Measurements from ENCODE around the gene AMN1.
A peak's percentile ranks its signal among the peaks of the same experiment; 100 is the strongest.
"Not testable (repeated sequence)": the region's sequence is repeated elsewhere in the genome, so short reads cannot be mapped to it uniquely, and the experiment has no call there.

AMN1 gene

DNA sequence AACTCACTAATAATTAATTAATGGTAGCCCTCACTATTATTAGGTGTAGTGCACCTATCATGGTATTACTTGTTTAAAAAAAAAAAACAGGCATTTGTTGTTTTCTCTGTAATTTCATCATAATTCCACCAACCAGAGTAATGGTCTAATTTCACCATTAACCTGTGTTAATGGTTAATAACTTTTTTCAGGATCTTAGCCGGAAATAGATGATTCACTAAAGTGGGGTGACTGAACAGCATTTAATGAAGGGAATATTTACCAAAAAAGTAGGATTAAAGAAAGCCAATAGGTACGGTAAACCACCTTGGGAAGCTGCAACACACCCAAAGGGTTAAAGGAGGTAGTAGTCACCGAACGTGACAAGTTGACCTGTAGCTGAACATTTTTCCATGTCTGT, 56.3 kb downstream of the AMN1 start:
- no peak for DNase-seq

DNA sequence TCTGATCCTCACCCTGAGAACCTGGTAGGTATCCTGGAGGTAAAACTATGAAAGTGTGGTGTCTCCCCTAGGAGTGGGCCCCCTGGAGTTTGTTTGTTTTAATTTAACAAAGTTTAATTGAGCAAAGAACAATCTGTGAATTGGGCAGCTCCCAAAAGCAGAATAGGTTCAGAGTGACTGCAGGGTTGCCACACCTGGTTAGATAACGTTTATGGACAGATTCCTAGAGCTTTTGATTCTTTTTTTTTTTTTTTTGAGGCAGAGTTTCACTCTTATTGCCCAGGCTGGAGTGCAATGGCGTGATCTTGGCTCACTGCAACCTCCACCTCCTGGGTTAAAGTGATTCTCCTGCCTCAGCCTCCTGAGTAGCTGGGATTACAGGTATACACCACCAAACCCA, 59.2 kb downstream of the AMN1 start:
- not testable (repeated sequence) for DNase-seq

DNA sequence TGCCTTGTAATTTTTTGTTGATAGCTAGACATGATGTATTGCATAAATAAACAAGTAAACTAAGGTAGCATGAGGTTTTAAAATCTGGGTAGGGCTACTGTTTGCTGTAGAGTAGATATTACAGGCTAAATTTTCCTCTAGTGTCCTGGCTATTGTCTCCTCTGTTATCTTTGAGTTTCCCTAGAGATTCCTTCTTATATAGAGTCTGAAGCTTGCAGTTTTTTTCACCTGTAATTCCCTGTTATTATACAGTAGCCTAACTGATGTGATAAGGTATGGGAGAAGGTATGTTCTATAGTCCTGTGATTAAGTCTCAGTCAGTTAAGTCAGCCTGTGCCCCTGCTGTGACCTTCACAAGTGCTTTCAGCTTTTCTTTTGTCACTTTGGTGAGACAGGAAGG, 59.8 kb downstream of the AMN1 start:
- no peak for DNase-seq

DNA sequence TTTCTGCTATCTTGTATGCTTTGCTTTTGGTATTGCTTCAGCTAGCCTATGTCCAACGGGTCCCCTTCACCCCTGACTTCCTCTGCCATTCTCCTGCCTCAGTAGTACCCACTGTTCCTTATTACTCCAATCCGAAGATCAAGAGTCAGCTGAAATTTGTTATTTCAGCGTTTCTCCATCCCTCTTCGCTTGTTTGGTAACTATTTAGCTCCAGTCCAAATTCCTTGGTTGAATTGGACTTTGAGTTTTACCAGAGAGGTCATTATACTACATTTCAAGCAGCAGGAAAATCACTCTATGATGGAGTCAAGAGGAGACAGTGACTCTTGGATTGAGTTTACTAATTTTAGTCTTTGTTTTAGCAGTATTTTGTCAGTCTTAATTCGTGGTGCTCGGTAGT, 64.8 kb downstream of the AMN1 start:
- DNase-seq, result no peak

DNA sequence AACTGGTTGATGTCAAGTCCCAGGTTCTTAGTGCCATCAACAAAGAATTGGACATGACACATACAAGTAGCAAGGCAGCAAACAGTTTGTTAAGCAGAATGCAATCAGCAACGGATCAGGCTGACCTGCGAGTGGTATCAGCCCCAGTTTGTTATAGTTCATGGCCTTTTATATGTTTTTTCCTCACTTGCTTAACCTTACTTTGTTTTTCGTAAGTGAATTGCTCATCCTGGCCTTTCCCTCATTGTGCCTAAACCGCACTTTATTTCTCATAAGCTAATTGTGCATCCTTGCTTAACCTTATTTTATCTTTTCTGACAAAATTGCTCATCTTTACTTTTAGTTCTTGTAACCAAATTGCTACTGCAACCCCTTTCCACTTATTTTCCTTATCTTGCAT, 65.2 kb downstream of the AMN1 start:
- peak; percentile 77 to 80 for DNase-seq

DNA sequence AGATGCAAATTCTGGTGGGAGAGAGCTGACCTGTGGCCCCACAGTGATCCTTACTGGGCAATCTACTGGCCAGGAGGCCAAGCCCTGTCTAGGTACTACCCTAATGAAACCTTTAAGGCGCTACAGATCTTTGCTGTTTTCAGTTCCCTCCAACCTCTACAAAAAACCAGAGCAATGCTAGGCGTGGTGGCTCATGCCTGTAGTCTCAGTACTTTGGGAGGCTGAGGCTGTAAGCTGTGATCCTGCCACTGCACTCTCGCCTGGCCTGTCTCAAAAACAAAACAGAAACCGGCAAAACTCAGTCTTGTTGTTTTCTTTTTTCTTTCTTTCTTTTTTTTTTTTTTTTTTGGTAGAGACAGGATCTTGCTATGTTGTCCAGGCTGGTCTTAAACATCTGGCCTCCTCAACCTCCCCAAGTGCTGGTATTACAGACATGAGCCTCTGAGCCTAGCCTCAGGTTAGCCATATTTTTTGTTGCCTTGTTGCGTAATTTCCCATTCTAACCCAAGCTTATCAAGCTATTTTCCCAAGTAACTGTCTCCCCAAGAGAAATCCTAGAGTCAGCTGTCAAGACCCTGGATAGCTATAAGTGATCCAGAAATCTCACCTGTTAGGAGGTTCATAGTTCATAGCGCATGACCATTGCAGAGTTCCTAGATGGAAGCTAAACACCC, 66.5 kb downstream of the AMN1 start:
- DNase-seq, result no peak

DNA sequence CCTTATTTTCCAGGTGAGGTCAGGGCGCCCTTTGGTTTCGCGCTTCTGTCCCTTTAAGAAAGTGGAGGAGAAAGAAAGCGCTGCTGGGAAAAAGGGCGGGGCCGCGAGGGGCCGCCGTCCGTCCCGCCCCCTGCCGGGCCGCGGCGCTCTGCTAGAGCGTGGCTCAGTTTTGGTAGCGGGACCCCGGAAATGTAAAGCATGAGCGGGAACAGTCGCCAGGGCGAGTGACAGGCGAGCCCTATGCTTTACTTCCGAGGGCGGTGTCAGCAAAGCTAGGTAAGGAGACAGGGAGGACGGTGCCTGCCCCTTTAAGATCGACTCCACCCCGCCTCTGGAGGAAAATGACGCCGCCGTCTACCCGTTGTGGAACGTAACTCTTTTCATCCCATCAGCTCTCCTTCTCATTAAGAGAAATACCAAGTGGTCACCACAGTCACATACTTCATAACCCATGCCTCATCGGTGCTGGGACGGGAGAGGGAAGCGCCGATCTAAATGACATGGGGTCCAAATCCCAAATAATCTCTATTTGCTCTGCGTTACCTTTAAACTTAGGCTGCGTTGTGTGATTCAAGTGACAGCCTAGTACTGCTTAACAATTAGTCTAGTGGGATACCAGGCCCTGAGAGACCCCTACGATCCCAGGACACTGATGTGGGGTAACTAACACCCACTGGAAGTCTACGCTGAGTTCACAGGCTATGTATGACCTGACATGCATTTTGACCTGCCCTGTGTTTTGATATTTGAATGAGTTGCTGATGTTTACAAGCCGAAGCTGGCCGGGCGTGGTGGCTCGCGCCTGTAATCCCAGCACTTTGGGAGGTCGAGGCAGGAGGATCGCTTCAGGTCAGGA, 69.5 kb downstream of the AMN1 start, which contains the start of gene ETFBKMT:
ETFBKMT (plus strand) TSS at position 602 of the 856 bp plus-strand sequence. CDS start 2,266 bp downstream, outside the sequence.
- peak; percentile 84 to 90 for DNase-seq

DNA sequence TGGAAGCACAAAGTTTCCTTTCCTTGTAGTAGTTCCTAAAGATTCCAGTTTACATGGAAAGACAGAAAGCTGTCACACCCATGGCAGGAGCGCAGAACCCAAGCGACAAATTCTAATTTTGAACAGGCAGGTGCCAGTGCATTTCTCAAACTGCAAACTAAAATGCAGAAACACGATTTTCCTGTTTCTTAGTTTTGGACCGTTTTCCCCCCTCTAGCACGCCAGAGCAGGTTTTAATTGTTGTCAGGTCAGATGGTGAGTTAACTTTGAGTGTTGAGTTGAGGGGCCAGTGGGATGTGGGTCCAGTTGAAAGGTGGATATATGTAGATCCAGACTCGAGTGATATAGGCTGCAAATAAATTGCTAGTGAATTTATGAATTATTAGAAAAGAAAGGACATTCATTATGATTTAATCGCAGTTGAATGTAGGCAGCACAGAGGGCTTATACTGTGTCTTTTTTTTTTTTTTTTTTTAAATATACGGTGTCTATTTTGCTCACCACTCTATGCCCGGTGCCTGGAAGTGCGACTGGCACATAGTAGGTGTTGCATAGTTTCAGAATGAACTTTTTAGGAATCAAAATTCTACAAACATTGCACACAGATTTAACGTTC, 70.2 kb downstream of the AMN1 start:
- no peak for DNase-seq

DNA sequence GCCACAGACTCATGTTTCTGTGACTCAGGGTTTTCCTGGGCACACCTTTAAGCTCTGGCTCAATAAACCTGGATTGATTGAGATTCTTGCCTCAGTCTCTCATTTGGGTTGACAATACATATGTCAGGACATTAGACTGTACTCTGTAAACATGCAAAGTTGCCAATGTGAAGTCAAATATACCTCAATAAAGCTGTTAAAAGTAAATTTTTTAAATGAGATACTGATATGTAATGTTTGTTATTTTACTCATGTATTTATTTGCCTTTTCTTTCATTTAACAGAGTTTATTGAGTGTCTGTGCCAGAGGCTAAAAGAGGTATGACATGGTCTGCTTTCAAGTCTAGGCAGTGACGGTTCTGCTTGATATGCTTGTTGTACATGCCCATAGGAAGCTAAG, 73.0 kb downstream of the AMN1 start:
- no peak for DNase-seq

DNA sequence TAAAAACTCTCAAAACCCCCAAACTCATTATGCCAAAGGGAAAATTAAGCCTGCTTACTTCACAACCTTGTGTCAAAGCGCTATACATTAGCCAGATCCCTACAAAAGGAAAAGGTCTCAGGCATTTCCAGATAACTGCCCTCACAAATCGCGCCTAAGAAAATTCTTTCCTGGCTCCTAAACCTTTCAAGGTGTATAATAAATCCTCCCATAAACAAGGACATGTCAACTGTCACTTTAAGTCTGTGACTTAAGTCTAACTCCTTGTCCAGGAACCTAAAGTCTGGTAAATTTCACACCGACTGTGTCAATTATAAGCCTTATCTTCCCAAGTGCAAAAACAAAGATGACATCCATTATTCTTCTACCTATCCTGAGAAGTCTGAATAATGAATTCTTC, 73.6 kb downstream of the AMN1 start:
- no peak for DNase-seq

DNA sequence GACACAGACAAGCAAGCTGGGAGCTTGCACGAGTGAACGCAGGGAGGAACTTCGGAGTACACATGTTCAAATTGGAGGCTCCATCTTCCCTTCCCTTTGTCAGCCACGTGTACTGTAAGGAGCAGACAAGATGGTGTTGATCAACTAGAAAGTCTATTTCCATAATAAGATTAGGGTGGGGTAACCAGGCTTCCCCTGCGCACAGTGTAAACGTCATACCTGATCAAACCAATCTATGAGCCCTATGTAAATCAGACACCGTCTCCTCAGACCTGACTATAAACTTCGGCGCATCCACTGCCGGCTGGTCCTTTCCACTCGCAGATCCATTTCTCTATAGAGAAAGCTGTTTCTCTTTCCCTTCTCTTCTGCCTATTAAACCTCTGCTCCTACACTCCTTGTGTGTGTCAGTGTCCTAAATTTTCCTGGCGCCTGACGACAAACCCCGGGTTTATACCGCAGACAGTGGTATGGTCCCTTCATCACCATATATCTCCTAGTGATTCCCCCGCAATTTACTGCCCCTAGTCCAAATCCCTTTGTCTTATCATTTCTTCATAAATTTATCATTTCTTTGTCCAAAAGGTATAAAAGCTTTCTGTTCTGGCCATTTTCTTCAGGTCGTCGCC, 76.8 kb downstream of the AMN1 start:
- no peak for DNase-seq

DNA sequence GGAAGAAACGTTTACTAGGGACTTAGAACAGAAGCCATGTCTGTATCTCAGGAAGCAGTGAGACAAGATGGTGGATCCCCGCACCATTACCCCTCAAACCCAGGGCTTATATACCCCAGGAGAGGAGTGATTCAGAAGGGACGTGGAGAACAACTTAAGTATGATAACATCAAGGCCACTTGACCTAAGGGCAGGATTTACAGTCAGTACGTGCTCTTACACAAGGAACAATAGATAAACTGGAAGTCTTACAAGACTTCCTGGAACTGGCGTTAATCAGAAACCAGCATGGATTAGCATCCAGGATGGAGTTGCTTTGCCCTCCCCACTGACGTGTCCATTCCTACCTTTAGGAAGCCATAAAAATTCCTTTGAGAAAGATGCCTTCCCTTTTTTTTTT, 77.9 kb downstream of the AMN1 start:
- DNase-seq, result no peak

DNA sequence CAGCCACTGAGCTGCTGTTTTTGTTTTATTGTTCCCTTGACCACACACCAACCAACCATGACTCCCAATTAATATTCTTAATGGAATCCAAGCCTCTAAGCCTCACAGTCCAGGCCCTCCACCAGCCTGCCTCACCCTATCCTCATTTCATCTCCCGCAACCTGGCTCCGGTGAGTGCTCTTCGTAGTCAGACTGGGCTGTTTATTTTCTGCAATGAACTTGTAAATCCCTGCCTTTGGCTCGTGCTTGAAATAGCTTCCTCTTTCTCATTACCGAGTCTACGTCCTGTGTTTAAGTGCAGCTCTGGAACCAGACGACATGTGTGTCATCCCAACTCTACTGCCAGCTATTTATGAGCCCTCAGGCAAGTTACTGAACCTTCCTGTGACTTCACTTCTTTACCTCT, 81.7 kb downstream of the AMN1 start:
- DNase-seq, result peak; percentile 36 to 48

DNA sequence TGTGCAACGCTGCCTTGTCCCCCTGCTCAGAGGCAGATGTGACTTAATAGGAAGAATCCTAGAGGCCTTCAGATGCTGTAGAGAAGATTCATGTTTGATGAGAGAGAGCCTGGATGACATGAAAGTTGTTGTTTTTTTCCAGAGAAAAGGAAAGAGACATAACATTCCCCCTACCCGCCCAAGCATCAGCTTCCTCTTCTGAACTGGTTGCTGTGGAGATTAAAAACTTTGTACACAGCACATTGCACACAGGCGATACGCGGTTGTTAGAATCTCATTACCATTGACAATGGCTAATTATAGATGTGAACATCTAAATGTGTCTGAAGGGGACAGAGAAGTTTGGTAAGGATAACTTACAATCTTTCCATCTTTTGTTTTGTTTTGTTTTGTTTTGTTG, 82.9 kb downstream of the AMN1 start:
- DNase-seq, result peak in 1 of 2 donors; percentile 35

DNA sequence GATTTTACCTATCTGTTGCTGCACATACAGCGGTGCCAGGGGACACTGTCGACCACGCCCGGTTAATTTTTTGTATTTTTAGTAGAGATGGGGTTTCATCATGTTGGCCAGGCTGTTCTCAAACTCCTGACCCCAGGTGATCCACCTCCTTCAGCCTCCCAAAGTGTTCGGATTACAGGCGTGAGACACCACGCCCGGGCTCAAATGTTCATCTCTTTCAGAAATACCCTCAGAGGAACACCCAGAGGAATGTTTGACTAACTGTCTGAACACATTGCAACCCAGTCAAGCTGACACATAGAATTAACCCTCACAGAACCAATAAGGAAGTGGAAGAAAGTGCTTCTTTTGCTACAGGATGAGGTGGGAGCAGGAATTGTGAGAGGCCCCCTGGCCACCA, 84.3 kb downstream of the AMN1 start:
- no peak for DNase-seq

DNA sequence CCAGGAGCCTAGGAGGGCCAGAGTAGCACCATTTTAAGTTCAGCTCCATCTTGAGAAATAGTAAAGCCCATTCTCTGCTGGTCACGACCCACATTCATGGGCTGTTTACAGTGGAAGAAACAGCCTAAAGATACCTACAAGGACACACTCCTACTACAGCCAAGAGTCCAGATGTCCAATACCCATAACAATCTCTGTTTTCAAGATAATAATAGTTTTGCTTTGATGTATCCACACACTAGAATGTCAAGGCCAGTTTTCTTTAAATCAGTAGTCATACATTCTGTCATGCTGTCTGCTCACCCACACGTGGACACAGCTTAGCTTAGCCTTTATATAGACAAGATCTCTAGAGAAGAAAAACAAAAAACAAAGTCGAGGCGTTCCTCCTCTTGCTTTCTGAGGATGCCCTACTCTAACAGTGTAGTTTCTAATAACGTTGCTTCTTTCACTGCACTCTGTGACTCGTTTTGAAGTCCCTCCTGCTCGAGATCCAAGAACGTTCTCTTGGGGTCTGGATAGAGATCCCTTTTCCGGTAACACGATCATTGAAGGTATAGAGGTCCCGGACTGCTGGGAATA, 87.2 kb downstream of the AMN1 start:
- no peak for DNase-seq

DNA sequence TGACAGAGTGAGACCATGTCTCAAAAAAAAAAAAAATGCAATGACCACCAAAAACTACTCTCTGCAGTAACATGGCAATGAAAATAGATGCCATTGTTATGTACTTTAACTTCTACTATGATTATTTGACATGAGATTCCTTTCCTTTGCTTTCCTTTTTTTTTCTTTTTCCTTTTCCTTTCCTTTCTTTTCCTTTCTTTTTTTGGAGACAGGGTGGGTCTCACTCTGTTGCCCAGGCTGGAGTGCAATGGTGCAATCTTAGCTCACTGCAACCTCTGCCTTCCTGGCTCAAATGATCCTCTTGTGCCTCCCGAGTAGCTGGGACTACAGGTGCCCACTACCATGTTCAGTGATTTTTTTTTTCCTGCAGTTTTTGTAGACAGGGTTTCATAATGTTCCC, 94.2 kb downstream of the AMN1 start:
- DNase-seq, result no peak

DNA sequence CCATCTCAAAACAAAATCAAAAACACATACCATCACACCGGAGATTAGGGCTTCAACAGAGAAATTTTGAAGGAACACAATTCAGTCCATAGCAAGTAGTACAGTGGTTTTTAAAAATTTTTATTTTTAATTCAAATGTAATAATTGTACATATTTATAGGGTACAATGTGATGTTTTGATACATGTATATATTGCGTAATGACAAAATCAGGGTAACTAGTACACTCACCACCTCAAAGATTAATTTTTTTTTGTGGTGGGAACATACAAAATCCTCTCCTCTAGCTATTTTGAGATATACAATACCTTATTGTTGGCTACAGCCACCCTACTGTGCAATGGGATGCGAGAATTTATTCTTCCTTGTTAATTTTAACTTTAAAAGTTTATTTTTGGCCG, 95.4 kb downstream of the AMN1 start:
- DNase-seq, result no peak

DNA sequence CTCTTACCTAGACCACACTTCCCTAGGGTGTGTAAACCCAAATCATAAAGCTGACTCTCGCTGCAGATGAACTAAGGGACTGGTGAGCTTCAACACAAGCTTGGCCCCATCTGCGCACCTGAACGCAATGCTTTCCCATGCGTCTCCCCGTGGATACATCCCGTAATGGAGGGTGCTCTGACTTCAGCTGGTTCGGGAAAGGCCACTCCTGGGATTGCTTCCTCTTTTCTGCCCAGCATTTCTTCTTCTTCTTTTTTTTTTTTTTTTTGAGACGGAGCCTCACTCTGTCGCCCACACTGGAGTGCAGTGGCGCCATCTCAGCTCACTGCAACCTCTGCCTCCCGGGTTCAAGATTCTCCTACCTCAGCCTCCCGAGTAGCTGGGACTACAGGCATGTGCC, 97.0 kb downstream of the AMN1 start:
- peak; percentile 65 to 72 for DNase-seq

DNA sequence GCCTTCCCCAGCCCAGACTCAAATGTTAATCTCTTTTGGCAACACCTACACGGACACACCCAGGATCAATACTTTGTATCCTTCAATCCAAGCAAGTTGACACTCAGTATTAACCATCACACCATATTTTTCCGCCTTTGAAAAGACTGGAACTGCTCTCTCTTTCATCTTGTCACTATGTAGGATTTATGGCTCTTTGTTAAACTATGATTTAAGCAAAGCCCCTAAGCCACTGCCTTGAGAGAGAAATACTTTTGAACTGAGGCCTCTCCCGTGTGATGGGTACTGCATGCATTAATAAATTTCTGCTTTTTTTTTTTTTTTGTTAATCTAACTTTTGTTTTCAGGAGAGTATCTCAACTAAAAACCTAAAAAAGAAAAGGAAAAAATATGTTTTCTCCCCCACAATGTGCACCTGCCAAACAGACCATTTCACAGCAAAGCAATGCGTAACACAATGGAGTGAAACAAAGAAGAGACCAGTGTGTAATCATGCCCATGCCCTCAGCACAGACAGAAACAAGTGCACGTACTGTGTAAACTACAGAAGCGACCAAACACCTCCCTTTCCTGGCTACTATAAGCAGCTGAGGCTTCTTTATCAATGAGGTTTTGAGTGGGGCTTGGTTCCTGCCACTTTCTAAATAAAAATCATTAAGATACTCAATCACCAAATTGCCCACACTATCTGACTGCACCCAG, 97.6 kb downstream of the AMN1 start:
- no peak for DNase-seq

DNA sequence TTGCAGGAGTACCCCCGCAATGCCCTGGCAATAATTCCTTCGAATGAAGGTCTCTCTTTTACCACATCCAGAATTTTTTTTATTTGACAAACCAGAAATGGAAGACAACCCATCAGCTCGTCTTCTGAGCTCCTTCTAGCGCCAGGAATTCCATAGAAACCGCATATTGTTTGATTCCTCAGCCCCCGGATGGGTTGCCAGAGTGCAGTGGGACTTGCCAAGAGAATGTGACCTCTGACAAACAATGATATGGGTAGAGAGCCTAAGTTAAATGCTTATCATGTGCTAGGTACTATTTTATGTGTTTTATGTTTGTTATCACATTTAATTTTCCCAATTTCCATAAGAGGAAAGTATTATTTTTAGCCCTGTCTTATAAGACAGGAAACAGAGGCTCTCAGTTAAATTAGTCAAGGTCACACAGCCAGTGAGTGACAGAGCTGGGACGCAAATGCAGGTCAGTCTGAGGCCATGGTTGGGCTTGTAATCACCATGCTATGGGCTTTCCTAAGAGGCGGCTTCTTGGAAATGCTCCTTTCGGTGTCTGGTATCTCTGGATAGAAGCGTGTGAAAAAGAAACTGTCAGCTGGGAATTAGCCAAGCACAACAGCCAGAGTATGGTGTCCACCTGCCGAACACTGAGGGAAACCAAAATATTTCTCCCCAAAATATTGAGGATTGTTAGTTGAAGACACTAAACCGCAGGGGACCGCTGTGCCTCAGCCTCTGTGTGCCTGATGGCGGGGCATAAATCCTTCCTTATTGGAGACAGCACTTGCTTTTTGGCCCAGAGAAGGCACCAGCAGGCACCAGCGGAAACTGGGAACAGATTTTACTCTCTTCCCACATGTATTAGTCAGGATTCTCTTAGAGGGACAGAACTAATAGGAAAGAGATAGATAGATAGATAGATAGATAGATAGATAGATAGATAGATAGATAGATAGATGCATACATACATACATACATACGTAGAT, 98.8 kb downstream of the AMN1 start:
- no peak for DNase-seq

All from inflammatory macrophage treated with lipopolysaccharide for 1 hour (primary cell).